Gastrocnemius medialis (tissue), 4 donors: ENCODE measurements around the gene DPP9. TPM values are rescaled to one million over a fixed set of nuclear protein-coding genes. Genes with fewer than 3 reads are reported as not detected.

ENCODE experiments used
- ATAC-seq, 2 donors: fragments of 150-250 bp; one replicate each; pipeline ENCODE4 v1.9.1; 2016
- DNase-seq, 2 donors: peaks; one replicate each; pipeline ENCODE4 v3.0.0-alpha.2; 2019
- H3K27ac ChIP-seq, 4 donors: fragments of 200-600 bp; sonication (generic); 1 replicate in 1 of 4; 2 replicates in 3 of 4; pipeline ENCODE4 v1.5.1; 2016 to 2018; ENCODE audit warnings: mild to moderate bottlenecking in 2 of 4, moderate library complexity in 1 of 4
- H3K27me3 ChIP-seq, 3 donors: fragments of 200-600 bp; sonication (generic) in 2 of 3; 1 replicate in 1 of 3; 2 replicates in 2 of 3; pipeline versions ENCODE4 v1.5.1 to v1.6.0; 2016 to 2019; ENCODE audit warnings: mild to moderate bottlenecking in 1 of 3, moderate library complexity in 1 of 3
- H3K36me3 ChIP-seq, 2 donors: fragments of 200-600 bp; sonication (generic) in 1 of 2; one replicate each; pipeline ENCODE4 v1.5.1; 2017 to 2018
- H3K4me1 ChIP-seq, 2 donors: fragments of 200-600 bp; sonication (generic) in 1 of 2; one replicate each; pipeline ENCODE4 v1.5.1; 2016 to 2017; ENCODE audit warnings: mild to moderate bottlenecking in 2 of 2
- H3K4me3 ChIP-seq, 4 donors: fragments of 200-600 bp; sonication (generic) in 3 of 4; 1 replicate in 1 of 4; 2 replicates in 3 of 4; pipeline ENCODE4 v1.5.1; 2016 to 2019; ENCODE audit warnings: mild to moderate bottlenecking in 2 of 4
- H3K9me3 ChIP-seq, 3 donors: fragments of 200-600 bp; sonication (generic) in 2 of 3; 1 replicate in 1 of 3; 2 replicates in 2 of 3; pipeline ENCODE4 v1.5.1; 2016 to 2019
- CTCF ChIP-seq, 5 experiments: fragments of 450-650 bp in 3 of 5; fragments of 200-600 bp in 2 of 5; sonication (generic) in 2 of 5; IDR thresholded peaks in 4 of 5; conservative IDR thresholded peaks in 1 of 5; 1 replicate in 4 of 5; 2 replicates in 1 of 5; pipeline ENCODE4 v1.5.1; 2016 to 2019; ENCODE audit warnings: antibody characterized with exemption in 5 of 5, mild to moderate bottlenecking in 3 of 5, moderate library complexity in 3 of 5
- POLR2A ChIP-seq, 2 donors: fragments of 450-650 bp; IDR thresholded peaks; one replicate each; pipeline ENCODE4 v1.6.1; 2017; ENCODE audit warnings: antibody characterized with exemption in 2 of 2, mild to moderate bottlenecking in 2 of 2, moderate library complexity in 2 of 2
- in situ Hi-C, 4 donors: fragments of 200-750 bp; cut with MboI; loops; one replicate each; pipeline versions ENCODE4 v1.15.0 to v1.8.0; 2017; ENCODE audit warnings: low sequenced_read_pairs in 4 of 4
- intact Hi-C: fragments of 100-400 bp; cut with DNase I; formaldehyde crosslinking; loops from one replicate; pipeline ENCODE4 v1.15.1; 2023; ENCODE audit warnings: low total_unique reads
- total RNA-seq, 4 donors: library from RNA; depleted of rRNA; stranded (reverse); fragments of >200 nt; gene quantifications; one replicate each; pipeline versions ENCODE4 v1.1.0 to v1.2.3, GENCODE V29; 2016

DPP9 gene
- total RNA-seq, 4 donors from 2014 or later, result 92.6 to 208 (median 148) TPM

DNA sequence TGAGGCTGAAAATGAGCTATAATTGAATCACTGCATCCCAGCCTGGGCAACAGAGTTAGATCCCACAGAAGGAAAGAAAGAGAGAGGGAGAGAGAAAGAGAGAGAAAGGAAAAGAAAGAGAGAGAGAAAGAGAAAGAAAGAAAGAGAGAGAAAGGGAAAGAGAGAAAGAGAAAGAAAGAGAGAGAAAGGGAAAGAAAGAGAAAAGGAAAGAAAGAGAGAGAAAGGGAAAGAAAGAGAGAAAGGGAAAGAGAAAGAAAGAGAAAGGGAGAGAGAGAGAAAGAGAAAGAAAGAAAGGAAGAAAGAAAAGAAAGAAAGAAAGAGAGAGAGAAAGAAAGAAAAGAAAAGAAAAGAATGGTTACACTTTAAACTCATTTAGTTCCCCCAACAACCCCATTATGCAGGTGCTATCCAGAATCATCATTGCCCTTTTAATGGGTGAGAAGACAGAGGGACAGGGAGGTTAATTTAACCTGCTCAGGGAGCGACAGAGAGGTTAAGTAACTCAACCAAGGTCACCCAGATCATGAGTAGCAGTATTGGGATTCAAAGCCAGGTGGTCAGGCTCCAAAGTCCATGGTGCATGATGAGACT lies 10.2 kb upstream of the DPP9 start:
- Histone ChIP-seq H3K27ac (no peak overlapping the region), H3K27me3 (no peaks in the 10 kb centered on the region), H3K4me3 (no peak overlapping the region), H3K36me3 (no peaks in the 10 kb centered on the region), H3K9me3 (no peaks in the 10 kb centered on the region), H3K4me1 (no peaks in the 10 kb centered on the region)
- ATAC-seq (no peak), DNase-seq (no peak)
- intact Hi-C loops, result loop anchor here (5.0 kb wide), 1 partner anchor 118 kb away; no protein-coding TSS in a partner anchor
- in situ Hi-C loops, result loop anchor here in 3 of 4 donors (5.0 kb wide), 1 partner anchor 68 kb away; no protein-coding TSS in a partner anchor
- TF ChIP-seq POLR2A (IDR thresholded peaks at IDR 0.05) (no peak), CTCF (IDR thresholded peaks at IDR 0.05 in 4 of 5, conservative IDR thresholded peaks at IDR 0.05 in 1 of 5) (no peak)

DNA sequence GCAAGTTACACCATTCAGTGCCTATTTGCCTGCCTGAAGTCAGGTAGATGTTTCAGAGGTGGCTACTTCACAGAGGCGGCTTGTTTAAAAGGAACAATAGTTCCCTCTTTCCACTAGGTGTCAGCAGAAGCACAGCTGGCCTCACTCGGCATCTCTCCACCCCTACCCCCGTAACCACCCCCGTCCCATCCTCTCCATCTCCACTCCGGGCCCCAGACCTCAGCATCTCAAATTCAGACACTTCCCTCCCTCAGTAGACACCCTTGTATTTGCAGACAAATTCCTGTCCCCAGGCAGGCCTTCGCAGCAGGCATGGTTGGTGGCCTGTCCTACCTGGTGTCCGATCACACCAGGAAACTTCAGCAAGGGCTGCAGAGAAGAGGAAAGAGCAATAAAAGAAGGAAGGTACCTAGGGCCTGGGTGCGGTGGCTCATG lies 9.1 kb upstream of the DPP9 start:
- Histone ChIP-seq H3K4me3 (no peak overlapping the region), H3K36me3 (no peaks in the 10 kb centered on the region), H3K4me1 (no peaks in the 10 kb centered on the region), H3K27ac (no peak overlapping the region), H3K27me3 (no peaks in the 10 kb centered on the region), H3K9me3 (no peaks in the 10 kb centered on the region)
- DNase-seq, result peak in 1 of 2 donors; percentile 37
- TF ChIP-seq CTCF (IDR thresholded peaks at IDR 0.05 in 4 of 5, conservative IDR thresholded peaks at IDR 0.05 in 1 of 5) (peak; percentile 43 to 83 (median 79)), POLR2A (IDR thresholded peaks at IDR 0.05) (no peak)
- in situ Hi-C loops (loop anchor here in 3 of 4 donors (5.0 kb wide), 1 partner anchor 70 kb away; no protein-coding TSS in a partner anchor), intact Hi-C loops (loop anchor here (1.0 to 5.0 kb wide), 2 partner anchors 72 to 120 kb away; no protein-coding TSS in a partner anchor)
- peak; percentile 90 to 93 for ATAC-seq

DNA sequence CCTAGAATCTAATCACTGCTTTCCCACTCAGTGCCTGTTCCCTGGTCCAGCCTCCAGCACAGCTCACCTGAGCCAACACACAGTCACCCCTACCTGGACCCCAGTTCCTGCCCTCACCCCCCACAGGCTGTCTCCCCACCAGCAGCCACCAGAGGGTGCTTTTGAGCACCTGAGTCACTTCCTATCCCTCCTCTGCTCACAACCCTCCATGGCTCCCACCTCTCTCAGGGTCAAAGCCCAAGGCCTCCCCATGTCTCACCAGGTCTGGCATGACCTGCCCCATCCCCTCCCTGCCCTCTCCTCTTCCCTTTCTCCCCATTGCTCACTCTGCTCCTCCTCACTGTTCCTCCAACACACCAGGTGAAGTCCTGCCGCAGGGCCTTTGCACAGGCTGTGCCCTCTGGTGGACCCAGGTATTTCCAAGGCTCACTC lies 7.1 kb upstream of the DPP9 start:
- Histone ChIP-seq H3K36me3 (no peaks in the 10 kb centered on the region), H3K4me1 (no peaks in the 10 kb centered on the region), H3K9me3 (no peaks in the 10 kb centered on the region), H3K27ac (no peak overlapping the region), H3K4me3 (no peak overlapping the region), H3K27me3 (no peaks in the 10 kb centered on the region)
- in situ Hi-C loops (loop anchor here in 3 of 4 donors (5.0 kb wide), 1 partner anchor 72 kb away; no protein-coding TSS in a partner anchor), intact Hi-C loops (loop anchor here (5.0 kb wide), 1 partner anchor 122 kb away; no protein-coding TSS in a partner anchor)
- peak in 1 of 2 donors; percentile 37 for ATAC-seq
- no peak for DNase-seq
- peak; percentile 34 to 68 (median 47) for TF ChIP-seq CTCF (IDR thresholded peaks at IDR 0.05 in 4 of 5, conservative IDR thresholded peaks at IDR 0.05 in 1 of 5)
- TF ChIP-seq POLR2A (IDR thresholded peaks at IDR 0.05), result no peak

DNA sequence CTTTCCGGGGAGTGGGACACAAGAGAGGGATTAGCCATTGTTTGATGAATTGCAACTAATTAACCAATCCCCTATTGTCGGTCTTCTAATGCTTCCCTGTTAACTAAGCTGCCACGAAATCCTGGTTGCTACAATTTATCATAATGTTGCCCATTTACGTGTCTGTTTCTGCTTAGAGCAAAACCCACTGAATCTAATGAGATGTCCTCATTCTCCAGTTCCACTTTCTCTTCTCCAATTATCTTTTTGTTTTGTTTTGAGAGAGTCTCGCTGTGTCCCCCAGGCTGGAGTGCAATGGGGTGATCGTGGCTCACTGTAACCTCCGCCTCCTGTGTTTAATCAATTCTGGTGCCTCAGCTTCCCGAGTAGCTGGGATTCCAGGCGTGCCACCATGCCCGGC lies 5.2 kb upstream of the DPP9 start:
- in situ Hi-C loops, result loop anchor here in 1 of 4 donors (5.0 kb wide), 1 partner anchor 58 kb away; no protein-coding TSS in a partner anchor
- intact Hi-C loops, result no loop called here
- H3K4me3 ChIP-seq, result no peak overlapping the region
- no peaks in the 10 kb centered on the region for H3K27me3 ChIP-seq
- no peak overlapping the region for H3K27ac ChIP-seq
- ATAC-seq (no peak), DNase-seq (no peak)
- no peak for TF ChIP-seq POLR2A (IDR thresholded peaks at IDR 0.05)
- TF ChIP-seq CTCF (IDR thresholded peaks at IDR 0.05 in 4 of 5, conservative IDR thresholded peaks at IDR 0.05 in 1 of 5), result no peak
- H3K4me1 ChIP-seq, result no peaks in the 10 kb centered on the region
- no peaks in the 10 kb centered on the region for H3K36me3 ChIP-seq
- no peaks in the 10 kb centered on the region for H3K9me3 ChIP-seq
